CD14-positive monocyte (primary cell): ENCODE data around the gene ACAA1. TPM values are rescaled to one million over a fixed set of nuclear protein-coding genes. Genes with fewer than 3 reads are reported as not detected.

Experiments used
- DNase-seq, 3 donors: peaks; one replicate each; pipeline ENCODE4 v3.0.0-alpha.2; 2011 to 2022
- H2AFZ ChIP-seq: 2 replicates; pipeline ENCODE4 v1.6.0; 2012; ENCODE audit warnings: mild to moderate bottlenecking, low read depth, low read length, inconsistent platforms; ENCODE audit not compliant: insufficient read depth, poor library complexity, severe bottlenecking
- H3K27ac ChIP-seq, 2 donors: 1 replicate in 1 of 2; 2 replicates in 1 of 2; pipeline ENCODE4 v1.5.1; 2012 to 2013; ENCODE audit warnings: low read length in 2 of 2, control low read depth in 1 of 2, inconsistent platforms in 1 of 2, low read depth in 1 of 2, mild to moderate bottlenecking in 1 of 2
- H3K27me3 ChIP-seq, 2 donors: one replicate each; pipeline versions ENCODE4 v1.6.0 to v1.6.1; 2011 to 2013; ENCODE audit warnings: low read length in 2 of 2; ENCODE audit not compliant: control insufficient read depth in 2 of 2, insufficient read depth in 2 of 2
- H3K36me3 ChIP-seq, 2 donors: replicated peaks in 1 of 2; 1 replicate in 1 of 2; 2 replicates in 1 of 2; pipeline versions ENCODE4 v1.5.1 to v1.6.1; 2012 to 2013; ENCODE audit warnings: low read length in 2 of 2, control low read depth in 1 of 2, inconsistent platforms in 1 of 2, mild to moderate bottlenecking in 1 of 2; ENCODE audit not compliant: insufficient read depth in 2 of 2, control insufficient read depth in 1 of 2
- H3K4me1 ChIP-seq, 2 donors: 1 replicate in 1 of 2; 2 replicates in 1 of 2; pipeline versions ENCODE4 v1.5.1 to v1.6.1; 2012 to 2013; ENCODE audit warnings: low read length in 2 of 2, control low read depth in 1 of 2, inconsistent platforms in 1 of 2, mild to moderate bottlenecking in 1 of 2, moderate library complexity in 1 of 2; ENCODE audit not compliant: insufficient read depth in 2 of 2, control insufficient read depth in 1 of 2
- H3K4me2 ChIP-seq: replicated peaks from 2 replicates; pipeline ENCODE3; 2012; ENCODE audit warnings: low read length, moderate library complexity, mild to moderate bottlenecking; ENCODE audit not compliant: poor library complexity, severe bottlenecking; ENCODE audit errors: extremely low read depth
- H3K4me3 ChIP-seq, 3 experiments: fragments of 200-600 bp in 1 of 3; sonication (generic) in 1 of 3; replicated peaks in 1 of 3; 1 replicate in 2 of 3; 2 replicates in 1 of 3; pipeline ENCODE4 v1.5.1; 2011 to 2013; ENCODE audit warnings: low read length in 3 of 3, mild to moderate bottlenecking in 3 of 3, control low read depth in 2 of 3, low read depth in 2 of 3, inconsistent platforms in 1 of 3, moderate library complexity in 1 of 3
- H3K79me2 ChIP-seq: 2 replicates; pipeline ENCODE4 v1.6.0; 2012; ENCODE audit warnings: mild to moderate bottlenecking, control low read depth, inconsistent platforms, low read length, moderate library complexity; ENCODE audit not compliant: insufficient read depth
- H3K9ac ChIP-seq: 2 replicates; pipeline ENCODE4 v1.6.0; 2017; ENCODE audit warnings: low read length, mild to moderate bottlenecking; ENCODE audit not compliant: insufficient read depth, poor library complexity, severe bottlenecking
- H3K9me3 ChIP-seq, 2 donors: replicated peaks in 1 of 2; 1 replicate in 1 of 2; 2 replicates in 1 of 2; pipeline versions ENCODE4 v1.5.1 to v1.6.1; 2012 to 2013; ENCODE audit warnings: low read length in 2 of 2, control low read depth in 1 of 2; ENCODE audit not compliant: control insufficient read depth in 1 of 2, insufficient read depth in 1 of 2
- H4K20me1 ChIP-seq: 2 replicates; pipeline ENCODE4 v1.6.0; 2012; ENCODE audit warnings: mild to moderate bottlenecking, low read length, control low read depth, moderate library complexity; ENCODE audit not compliant: insufficient read depth
- H3K27ac Mint-ChIP-seq, 7 donors: one replicate each; pipeline ENCODE4 v1.8.0; 2020; ENCODE audit warnings: mild to moderate bottlenecking in 7 of 7, mixed read lengths in 7 of 7, moderate library complexity in 6 of 7, inconsistent platforms in 2 of 7
- H3K27me3 Mint-ChIP-seq, 3 donors: one replicate each; pipeline ENCODE4 v1.8.0; 2021 to 2022; ENCODE audit warnings: low read depth in 3 of 3, mild to moderate bottlenecking in 3 of 3, mixed read lengths in 3 of 3, moderate library complexity in 3 of 3, inconsistent platforms in 1 of 3
- H3K36me3 Mint-ChIP-seq, 2 donors: one replicate each; pipeline ENCODE4 v1.8.0; 2020; ENCODE audit warnings: mixed read lengths in 2 of 2, inconsistent platforms in 1 of 2, mild to moderate bottlenecking in 1 of 2
- H3K4me1 Mint-ChIP-seq: one replicate; pipeline ENCODE4 v1.8.0; 2020; ENCODE audit warnings: mild to moderate bottlenecking, mixed read lengths
- H3K4me3 Mint-ChIP-seq, 2 donors: one replicate each; pipeline ENCODE4 v1.8.0; 2020; ENCODE audit warnings: mild to moderate bottlenecking in 2 of 2, mixed read lengths in 2 of 2, moderate library complexity in 1 of 2
- H3K9me3 Mint-ChIP-seq, 7 donors: one replicate each; pipeline ENCODE4 v1.8.0; 2020 to 2022; ENCODE audit warnings: mixed read lengths in 7 of 7, mild to moderate bottlenecking in 6 of 7, moderate library complexity in 6 of 7, inconsistent platforms in 2 of 7
- CTCF ChIP-seq: fragments of 200-600 bp; IDR thresholded peaks from one replicate; pipeline ENCODE4 v1.8.0; 2022; ENCODE audit warnings: antibody characterized with exemption, mild to moderate bottlenecking
- WGBS: methylation state at CpG from one replicate; pipeline ENCODE4 v1.1.5; 2013; ENCODE audit warnings: missing lambda C conversion rate; ENCODE audit not compliant: insufficient coverage; 5-methylcytosine and 5-hydroxymethylcytosine counted together
- intact Hi-C, 2 donors: fragments of 100-400 bp; cut with micrococcal nuclease; formaldehyde crosslinking; loops; one replicate each; pipeline versions ENCODE4 v1.15.0 to v1.15.1; 2023
- polyA plus RNA-seq, 3 donors: library from polyadenylated mRNA; depleted of rRNA in 1 of 3; unstranded in 2 of 3; stranded (reverse) in 1 of 3; fragments of 300-500 nt in 2 of 3; fragments of >200 nt in 1 of 3; fragmentation: Illumina TruSeq in 2 of 3; gene quantifications; 1 replicate in 2 of 3; 2 replicates in 1 of 3; pipeline ENCODE4 v1.2.3, GENCODE V29; 2012 to 2021

ACAA1 gene
- polyA plus RNA-seq, 3 donors, result 123 to 268 (median 133) TPM

- peaks cover 14% of the 10 kb centered on the region for H3K4me1 Mint-ChIP-seq
- H3K4me2 ChIP-seq, result no peak overlapping the region
- H2AFZ ChIP-seq, result no peak overlapping the region
- no peaks in the 10 kb centered on the region for H3K27me3 ChIP-seq
- no peak overlapping the region for H3K27ac ChIP-seq
- peaks cover 32 to 49% of the 10 kb centered on the region in 2 donors for H3K36me3 ChIP-seq
- peak overlapping the region in 2 of 7 donors; percentile 48 to 68 for H3K27ac Mint-ChIP-seq
- WGBS, result 51% methylated on average over 11 of the region's 11 CpGs
- no peak overlapping the region for H3K4me3 ChIP-seq
- no peaks in the 10 kb centered on the region for H3K79me2 ChIP-seq
- no peak overlapping the region for H3K9ac ChIP-seq
- peaks cover 61% of the 10 kb centered on the region for H4K20me1 ChIP-seq
- intact Hi-C loops, result loop anchor here (5.0 to 10.0 kb wide), 3 partner anchors 143 to 359 kb away; no protein-coding TSS in a partner anchor
- H3K9me3 Mint-ChIP-seq, result no peaks in the 10 kb centered on the region
- no peaks in the 10 kb centered on the region for H3K9me3 ChIP-seq
- TF ChIP-seq CTCF, result peak; percentile 71
- H3K36me3 Mint-ChIP-seq, result peaks cover 45 to 51% of the 10 kb centered on the region in 2 donors
- DNase-seq, result peak; percentile 58 to 76 (median 66)
- H3K27me3 Mint-ChIP-seq, result peaks cover 3 to 10% (median 4%) of the 10 kb centered on the region in 3 donors
- H3K4me3 Mint-ChIP-seq, result no peak overlapping the region
- peaks cover 0 to 5% of the 10 kb centered on the region in 2 donors for H3K4me1 ChIP-seq
Measured at GRCh38 chr3:38117748-38118420, 19.0 kb downstream of the ACAA1 start.

GRCh38 chr3:38117163-38117716 is 19.7 kb downstream of the ACAA1 start:
- peak overlapping the region in 1 of 7 donors; percentile 28 for H3K27ac Mint-ChIP-seq
- H4K20me1 ChIP-seq, result peaks cover 54% of the 10 kb centered on the region
- no peak for DNase-seq
- H3K9me3 Mint-ChIP-seq, result no peaks in the 10 kb centered on the region
- H3K4me3 Mint-ChIP-seq, result no peak overlapping the region
- 99% methylated on average over 6 of the region's 10 CpGs for WGBS
- peaks cover 3 to 10% (median 5%) of the 10 kb centered on the region in 3 donors for H3K27me3 Mint-ChIP-seq
- H3K4me3 ChIP-seq, result no peak overlapping the region
- no peak overlapping the region for H2AFZ ChIP-seq
- H3K36me3 ChIP-seq, result peaks cover 26 to 42% of the 10 kb centered on the region in 2 donors
- H3K9ac ChIP-seq, result no peak overlapping the region
- H3K9me3 ChIP-seq, result no peaks in the 10 kb centered on the region
- peaks cover 0 to 5% of the 10 kb centered on the region in 2 donors for H3K4me1 ChIP-seq
- intact Hi-C loops, result loop anchor here (5.0 to 10.0 kb wide), 3 partner anchors 142 to 360 kb away; no protein-coding TSS in a partner anchor
- H3K79me2 ChIP-seq, result no peaks in the 10 kb centered on the region
- H3K27me3 ChIP-seq, result no peaks in the 10 kb centered on the region
- H3K4me1 Mint-ChIP-seq, result peaks cover 14% of the 10 kb centered on the region
- no peak for TF ChIP-seq CTCF
- no peak overlapping the region for H3K27ac ChIP-seq
- peaks cover 38 to 45% of the 10 kb centered on the region in 2 donors for H3K36me3 Mint-ChIP-seq
- no peak overlapping the region for H3K4me2 ChIP-seq
